Activated CD4-positive, alpha-beta memory T cell treated with anti-CD3 and anti-CD28 coated beads for 36 hours (primary cell): ENCODE results near the gene MUC13. TPM values are rescaled to one million over a fixed set of nuclear protein-coding genes. Genes with fewer than 3 reads are reported as not detected.
"Not testable (repeated sequence)": the region's sequence is repeated elsewhere in the genome, so short reads cannot be mapped to it uniquely, and the experiment has no call there.

ENCODE experiments used
- CTCF ChIA-PET: fragments of 350-600 bp; sonication (Branson Sonifier 250); formaldehyde crosslinking; loops from one replicate; lab custom pipeline; 2021; ENCODE audit warnings: antibody characterized with exemption, inconsistent platforms; lab: Charles Lee
- POLR2A ChIA-PET: fragments of 350-600 bp; sonication (Branson Sonifier 250); formaldehyde crosslinking; loops from one replicate; lab custom pipeline; 2021; ENCODE audit warnings: antibody characterized with exemption; lab: Charles Lee
- DNase-seq: peaks from one replicate; pipeline ENCODE4 v3.0.0-alpha.2; 2020
- H3K27ac Mint-ChIP-seq: one replicate; pipeline ENCODE4 v1.8.0; 2021; ENCODE audit warnings: mixed read lengths
- H3K27me3 Mint-ChIP-seq: one replicate; pipeline ENCODE4 v1.8.0; 2021; ENCODE audit warnings: mixed read lengths
- H3K36me3 Mint-ChIP-seq: one replicate; pipeline ENCODE4 v1.8.0; 2021; ENCODE audit warnings: mixed read lengths
- H3K4me1 Mint-ChIP-seq: one replicate; pipeline ENCODE4 v1.8.0; 2021; ENCODE audit warnings: low read depth, mixed read lengths
- H3K4me3 Mint-ChIP-seq: one replicate; pipeline ENCODE4 v1.8.0; 2021; ENCODE audit warnings: mild to moderate bottlenecking, mixed read lengths
- H3K9me3 Mint-ChIP-seq: one replicate; pipeline ENCODE4 v1.8.0; 2021; ENCODE audit warnings: mixed read lengths
- intact Hi-C: fragments of 100-400 bp; cut with micrococcal nuclease; formaldehyde crosslinking; loops from one replicate; pipeline ENCODE4 v1.15.1; 2023
- total RNA-seq, 2 experiments: library from RNA; stranded (reverse); gene quantifications; one replicate each; pipeline ENCODE4 v1.2.3, GENCODE V29; 2021

MUC13 gene
- total RNA-seq, 2 experiments from 2014 or later: not detected

DNA sequence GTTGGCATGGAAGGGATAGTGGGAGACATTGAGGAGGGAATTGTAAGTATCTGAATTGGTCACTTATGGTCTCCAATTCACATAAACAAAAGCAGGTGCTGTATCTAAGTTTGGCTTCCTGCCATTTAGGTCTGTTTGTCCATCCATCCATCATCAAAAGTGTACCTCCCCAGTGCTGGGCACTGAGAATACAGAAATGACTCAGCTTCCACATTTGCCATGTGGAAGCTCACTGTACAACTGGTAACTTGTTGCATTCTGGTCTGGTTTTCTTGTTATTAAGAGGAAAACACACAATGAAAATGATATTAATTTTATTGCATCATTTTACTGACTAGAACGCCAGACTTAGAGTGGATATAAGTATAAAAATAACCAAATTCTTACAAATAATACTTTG, 30.9 kb upstream of the MUC13 start:
- DNase-seq: no peak
- intact Hi-C loops: no loop called here
- H3K27ac Mint-ChIP-seq: no peak overlapping the region
- ChIA-PET CTCF (no interaction called here), POLR2A (no interaction called here)
- H3K9me3 Mint-ChIP-seq: no peaks in the 10 kb centered on the region
- peaks cover 7% of the 10 kb centered on the region for H3K36me3 Mint-ChIP-seq
- no peaks in the 10 kb centered on the region for H3K27me3 Mint-ChIP-seq
- no peak overlapping the region for H3K4me3 Mint-ChIP-seq
- peaks cover 6% of the 10 kb centered on the region for H3K4me1 Mint-ChIP-seq

DNA sequence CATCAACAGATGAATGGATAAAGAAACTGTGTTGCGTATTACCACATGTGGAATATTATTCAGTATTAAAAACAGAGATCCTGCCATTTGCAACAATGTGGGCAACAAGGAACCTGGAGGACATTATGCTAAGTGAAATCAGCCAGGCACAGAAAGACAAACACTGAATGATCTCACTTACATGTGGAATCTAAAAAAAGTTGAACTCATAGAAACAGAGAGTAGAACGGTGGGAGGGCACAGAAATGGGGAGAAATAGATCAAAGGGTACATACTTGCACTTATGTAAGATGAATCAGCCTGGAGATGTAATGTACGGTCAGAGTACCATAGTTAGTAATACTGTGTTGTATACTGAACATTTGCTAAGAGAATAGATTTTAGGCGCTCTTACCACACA, 29.8 kb upstream of the MUC13 start:
- H3K27ac Mint-ChIP-seq: no peak overlapping the region
- ChIA-PET CTCF (no interaction called here), POLR2A (no interaction called here)
- H3K4me1 Mint-ChIP-seq: peaks cover 6% of the 10 kb centered on the region
- H3K9me3 Mint-ChIP-seq: no peaks in the 10 kb centered on the region
- no peaks in the 10 kb centered on the region for H3K27me3 Mint-ChIP-seq
- H3K36me3 Mint-ChIP-seq: peaks cover 2% of the 10 kb centered on the region
- no peak overlapping the region for H3K4me3 Mint-ChIP-seq
- no peak for DNase-seq
- intact Hi-C loops: no loop called here

- H3K9me3 Mint-ChIP-seq: no peaks in the 10 kb centered on the region
- no peak for DNase-seq
- intact Hi-C loops: no loop called here
- no peak overlapping the region for H3K4me3 Mint-ChIP-seq
- H3K27me3 Mint-ChIP-seq: no peaks in the 10 kb centered on the region
- H3K27ac Mint-ChIP-seq: no peak overlapping the region
- ChIA-PET CTCF (no interaction called here), POLR2A (no interaction called here)
- H3K36me3 Mint-ChIP-seq: no peaks in the 10 kb centered on the region
- peaks cover 5% of the 10 kb centered on the region for H3K4me1 Mint-ChIP-seq
Measured at GRCh38 chr3:124963755-124964154, 29.2 kb upstream of the MUC13 start.

DNA sequence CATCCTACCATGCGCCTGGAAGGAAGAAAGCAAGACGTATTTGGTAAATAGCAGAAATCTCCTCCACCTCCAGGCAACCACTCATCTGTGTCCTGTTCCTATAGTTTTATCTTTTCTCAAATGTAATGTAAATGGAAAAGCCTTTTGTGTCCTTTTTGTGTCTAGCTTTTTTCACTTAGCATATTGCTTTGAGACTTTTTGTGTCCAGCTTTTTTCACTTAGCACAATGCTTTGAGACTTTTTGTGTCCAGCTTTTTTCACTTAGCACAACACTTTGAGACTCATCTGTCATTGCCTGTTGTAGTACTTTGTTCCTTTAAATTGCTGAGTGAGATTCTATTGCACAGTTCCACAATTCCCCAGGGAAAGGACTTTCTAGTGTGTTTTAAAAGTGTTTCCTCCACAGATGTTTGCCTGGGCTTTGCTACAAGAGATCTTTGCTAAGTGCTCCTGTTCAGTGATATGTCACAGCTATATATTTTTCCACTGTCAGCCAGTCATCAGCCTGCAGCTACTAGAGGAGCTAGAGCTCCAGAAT, 27.9 kb upstream of the MUC13 start:
- ChIA-PET POLR2A (no interaction called here), CTCF (no interaction called here)
- Mint-ChIP-seq H3K27me3 (no peaks in the 10 kb centered on the region), H3K27ac (no peak overlapping the region), H3K4me3 (no peak overlapping the region), H3K4me1 (peaks cover 5% of the 10 kb centered on the region), H3K36me3 (no peaks in the 10 kb centered on the region), H3K9me3 (no peaks in the 10 kb centered on the region)
- intact Hi-C loops: no loop called here
- DNase-seq: no peak

DNA sequence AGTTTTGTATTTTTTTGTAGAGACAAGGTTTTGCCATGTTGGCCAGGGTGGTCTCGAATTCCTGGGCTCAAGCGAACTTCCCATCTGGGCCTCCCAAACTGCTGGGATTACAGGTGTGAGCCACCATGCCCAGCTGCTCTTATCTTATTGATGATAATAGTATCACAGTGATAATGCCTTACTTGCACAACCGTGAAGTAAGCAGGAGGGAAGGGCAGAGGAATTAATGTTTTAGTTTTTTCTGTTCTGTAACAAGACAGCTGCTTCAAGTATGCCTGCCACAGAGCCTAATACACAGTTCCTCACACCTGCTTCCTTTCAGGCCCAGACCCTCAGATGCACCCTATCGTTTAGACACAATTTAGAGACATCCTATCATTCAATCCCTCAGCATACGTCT, 26.1 kb upstream of the MUC13 start:
- no peaks in the 10 kb centered on the region for H3K9me3 Mint-ChIP-seq
- no peak for DNase-seq
- H3K27me3 Mint-ChIP-seq: no peaks in the 10 kb centered on the region
- intact Hi-C loops: no loop called here
- H3K36me3 Mint-ChIP-seq: no peaks in the 10 kb centered on the region
- POLR2A ChIA-PET: no interaction called here
- no peak overlapping the region for H3K27ac Mint-ChIP-seq
- H3K4me3 Mint-ChIP-seq: no peak overlapping the region
- H3K4me1 Mint-ChIP-seq: peaks cover 5% of the 10 kb centered on the region
- CTCF ChIA-PET: no interaction called here

GRCh38 chr3:124960105-124960504, 25.6 kb upstream of the MUC13 start:
- DNase-seq: no peak
- intact Hi-C loops: no loop called here
- Mint-ChIP-seq H3K9me3 (peaks cover 5% of the 10 kb centered on the region), H3K4me1 (peaks cover 5% of the 10 kb centered on the region), H3K27me3 (no peaks in the 10 kb centered on the region), H3K4me3 (no peak overlapping the region), H3K27ac (no peak overlapping the region), H3K36me3 (no peaks in the 10 kb centered on the region)
- POLR2A ChIA-PET: no interaction called here
- CTCF ChIA-PET: no interaction called here

GRCh38 chr3:124957951-124958350, 23.4 kb upstream of the MUC13 start:
- H3K4me3 Mint-ChIP-seq, H3K9me3 Mint-ChIP-seq, H3K4me1 Mint-ChIP-seq, DNase-seq, POLR2A ChIA-PET, CTCF ChIA-PET, H3K27me3 Mint-ChIP-seq, intact Hi-C loops, H3K27ac Mint-ChIP-seq, H3K36me3 Mint-ChIP-seq: not testable (repeated sequence)

GRCh38 chr3:124952282-124952855, 17.8 kb upstream of the MUC13 start:
- no peak overlapping the region for H3K4me3 Mint-ChIP-seq
- ChIA-PET POLR2A (no interaction called here), CTCF (interaction anchor here (1.8 kb wide), 1 partner anchor 191 kb away, joined by 6 read pairs; no protein-coding TSS in a partner anchor)
- no peak for DNase-seq
- H3K36me3 Mint-ChIP-seq: no peaks in the 10 kb centered on the region
- no peaks in the 10 kb centered on the region for H3K27me3 Mint-ChIP-seq
- H3K27ac Mint-ChIP-seq: no peak overlapping the region
- H3K9me3 Mint-ChIP-seq: peaks cover 5% of the 10 kb centered on the region
- intact Hi-C loops: no loop called here
- no peaks in the 10 kb centered on the region for H3K4me1 Mint-ChIP-seq

- no peak overlapping the region for H3K4me3 Mint-ChIP-seq
- ChIA-PET POLR2A (no interaction called here), CTCF (interaction anchor here (0.7 kb wide), 1 partner anchor 488 kb away, joined by 3 read pairs; no protein-coding TSS in a partner anchor)
- no peak for DNase-seq
- no peaks in the 10 kb centered on the region for H3K4me1 Mint-ChIP-seq
- intact Hi-C loops: no loop called here
- no peaks in the 10 kb centered on the region for H3K36me3 Mint-ChIP-seq
- H3K27me3 Mint-ChIP-seq: no peaks in the 10 kb centered on the region
- H3K27ac Mint-ChIP-seq: no peak overlapping the region
- peaks cover 5% of the 10 kb centered on the region for H3K9me3 Mint-ChIP-seq
Measured at GRCh38 chr3:124951511-124952281, 17.1 kb upstream of the MUC13 start.

DNA sequence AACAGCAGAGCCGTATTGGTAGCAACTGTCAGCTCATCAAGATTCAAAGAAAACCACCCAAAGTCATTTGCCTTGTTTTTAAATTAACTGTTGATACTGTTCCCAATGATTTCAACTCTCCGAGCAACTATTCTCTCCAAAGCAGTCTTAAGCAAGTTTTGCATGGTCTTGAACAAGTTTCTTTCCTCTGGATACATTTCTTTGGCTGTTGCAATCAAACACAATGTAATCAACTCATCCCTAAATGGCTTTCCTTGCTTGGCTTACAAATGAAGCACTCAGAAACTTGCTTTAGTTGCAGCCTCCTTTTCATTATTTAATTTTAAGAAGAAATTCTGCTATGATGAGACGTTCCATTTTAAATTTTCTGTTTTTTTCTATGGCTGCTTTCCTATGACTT, 15.5 kb upstream of the MUC13 start:
- ChIA-PET CTCF (no interaction called here), POLR2A (no interaction called here)
- no peaks in the 10 kb centered on the region for H3K9me3 Mint-ChIP-seq
- no peak overlapping the region for H3K4me3 Mint-ChIP-seq
- no peak for DNase-seq
- no peak overlapping the region for H3K27ac Mint-ChIP-seq
- intact Hi-C loops: no loop called here
- no peaks in the 10 kb centered on the region for H3K27me3 Mint-ChIP-seq
- no peaks in the 10 kb centered on the region for H3K36me3 Mint-ChIP-seq
- no peaks in the 10 kb centered on the region for H3K4me1 Mint-ChIP-seq

GRCh38 chr3:124942613-124943012, 8.1 kb upstream of the MUC13 start:
- ChIA-PET CTCF (no interaction called here), POLR2A (no interaction called here)
- Mint-ChIP-seq H3K4me1 (no peaks in the 10 kb centered on the region), H3K27ac (no peak overlapping the region), H3K4me3 (no peak overlapping the region), H3K9me3 (no peaks in the 10 kb centered on the region), H3K27me3 (no peaks in the 10 kb centered on the region), H3K36me3 (no peaks in the 10 kb centered on the region)
- DNase-seq: no peak
- intact Hi-C loops: no loop called here

DNA sequence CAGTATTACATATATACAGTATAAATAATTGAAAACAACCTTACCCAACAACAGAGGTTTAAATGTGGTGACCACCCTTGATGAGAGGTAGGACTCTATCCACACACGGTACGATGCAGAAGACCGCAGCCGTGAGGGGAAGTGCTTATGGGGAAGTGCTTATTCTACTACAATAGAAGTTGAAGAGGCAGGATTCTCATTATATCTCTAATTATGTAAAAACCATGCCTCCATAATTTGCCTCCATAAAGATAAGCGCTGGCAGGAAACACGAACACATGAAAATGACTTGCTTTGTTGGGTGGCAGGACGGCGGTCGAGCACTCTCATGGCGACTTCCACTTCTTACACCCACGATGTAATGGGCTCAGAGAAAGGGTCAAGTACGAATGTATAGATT, 7.2 kb upstream of the MUC13 start:
- no peaks in the 10 kb centered on the region for H3K36me3 Mint-ChIP-seq
- POLR2A ChIA-PET: no interaction called here
- H3K4me1 Mint-ChIP-seq: no peaks in the 10 kb centered on the region
- intact Hi-C loops: no loop called here
- no peaks in the 10 kb centered on the region for H3K9me3 Mint-ChIP-seq
- DNase-seq: no peak
- CTCF ChIA-PET: no interaction called here
- H3K27ac Mint-ChIP-seq: no peak overlapping the region
- H3K4me3 Mint-ChIP-seq: no peak overlapping the region
- H3K27me3 Mint-ChIP-seq: peaks cover 3% of the 10 kb centered on the region

GRCh38 chr3:124939661-124940060, 5.1 kb upstream of the MUC13 start:
- H3K4me1 Mint-ChIP-seq: no peaks in the 10 kb centered on the region
- H3K27me3 Mint-ChIP-seq: peaks cover 7% of the 10 kb centered on the region
- POLR2A ChIA-PET: no interaction called here
- H3K27ac Mint-ChIP-seq: no peak overlapping the region
- no peaks in the 10 kb centered on the region for H3K36me3 Mint-ChIP-seq
- H3K9me3 Mint-ChIP-seq: no peaks in the 10 kb centered on the region
- intact Hi-C loops: no loop called here
- CTCF ChIA-PET: interaction anchor here (1.2 to 2.4 kb wide), 2 partner anchors 11 to 15 kb away, joined by 3 to 12 read pairs; no protein-coding TSS in a partner anchor
- no peak for DNase-seq
- H3K4me3 Mint-ChIP-seq: no peak overlapping the region
